H9 (cell line): Measurements from ENCODE around the gene SRBD1. TPM values are rescaled to one million over a fixed set of nuclear protein-coding genes. Genes with fewer than 3 reads are reported as not detected.

Experiments used
- DNase-seq: peaks from one replicate; pipeline ENCODE4 v3.0.0-alpha.2; 2017
- H2AFZ ChIP-seq: one replicate; pipeline ENCODE4 v1.6.1; 2013; ENCODE audit warnings: mild to moderate bottlenecking, low read length, control low read depth, moderate library complexity
- H2AK5ac ChIP-seq: 2 replicates; pipeline ENCODE4 v1.6.1; 2013; ENCODE audit warnings: low read length, control low read depth, mixed read lengths; ENCODE audit not compliant: insufficient read length
- H2BK120ac ChIP-seq: one replicate; pipeline ENCODE4 v1.6.1; 2013; ENCODE audit warnings: low read depth, mild to moderate bottlenecking, low read length, control low read depth, inconsistent platforms; ENCODE audit not compliant: poor library complexity, severe bottlenecking
- H2BK12ac ChIP-seq: 2 replicates; pipeline ENCODE4 v1.6.1; 2013; ENCODE audit warnings: low read length, control low read depth, mixed read lengths, low read depth; ENCODE audit not compliant: insufficient read length
- H2BK15ac ChIP-seq: 2 replicates; pipeline ENCODE4 v1.6.1; 2013; ENCODE audit warnings: low read depth, low read length, control low read depth
- H2BK20ac ChIP-seq: one replicate; pipeline ENCODE4 v1.6.1; 2013; ENCODE audit warnings: low read depth, mild to moderate bottlenecking, low read length, control low read depth, inconsistent platforms; ENCODE audit not compliant: poor library complexity, severe bottlenecking
- H2BK5ac ChIP-seq: 2 replicates; pipeline ENCODE4 v1.6.1; 2013; ENCODE audit warnings: low read length, control low read depth, mixed read lengths; ENCODE audit not compliant: insufficient read length
- H3K14ac ChIP-seq: 2 replicates; pipeline ENCODE4 v1.6.1; 2013; ENCODE audit warnings: low read length, control low read depth; ENCODE audit not compliant: insufficient read depth
- H3K18ac ChIP-seq: 2 replicates; pipeline ENCODE4 v1.6.1; 2013; ENCODE audit warnings: low read depth, mild to moderate bottlenecking, mixed read lengths, low read length, control low read depth; ENCODE audit not compliant: insufficient read length
- H3K23ac ChIP-seq: 2 replicates; pipeline ENCODE4 v1.6.1; 2013; ENCODE audit warnings: low read length, control low read depth, mixed read lengths, low read depth; ENCODE audit not compliant: insufficient read length
- H3K23me2 ChIP-seq: 2 replicates; pipeline ENCODE4 v1.6.1; 2013; ENCODE audit warnings: low read depth, mild to moderate bottlenecking, mixed read lengths, low read length, control low read depth; ENCODE audit not compliant: insufficient read length, poor library complexity, severe bottlenecking
- H3K27ac ChIP-seq: 2 replicates; pipeline ENCODE4 v1.5.1; 2013; ENCODE audit warnings: low read length, control low read depth, mixed read lengths, low read depth; ENCODE audit not compliant: insufficient read length
- H3K27me3 ChIP-seq: 2 replicates; pipeline ENCODE4 v1.6.1; 2013; ENCODE audit warnings: low read length, control low read depth, inconsistent platforms; ENCODE audit not compliant: insufficient read depth
- H3K4ac ChIP-seq: 2 replicates; pipeline ENCODE4 v1.6.1; 2013; ENCODE audit warnings: low read depth, mild to moderate bottlenecking, control low read depth, inconsistent platforms, low read length, moderate library complexity
- H3K4me1 ChIP-seq: 2 replicates; pipeline ENCODE4 v1.6.1; 2013; ENCODE audit warnings: low read length, control low read depth, inconsistent platforms; ENCODE audit not compliant: insufficient read depth
- H3K4me2 ChIP-seq: 2 replicates; pipeline ENCODE4 v1.6.1; 2013; ENCODE audit warnings: low read length, control low read depth, mixed read lengths; ENCODE audit not compliant: insufficient read length, insufficient read depth
- H3K56ac ChIP-seq: 2 replicates; pipeline ENCODE4 v1.6.1; 2013; ENCODE audit warnings: low read depth, mild to moderate bottlenecking, mixed read lengths, low read length, control low read depth; ENCODE audit not compliant: insufficient read length
- H3K79me1 ChIP-seq: 2 replicates; pipeline ENCODE4 v1.6.1; 2013; ENCODE audit warnings: low read depth, mild to moderate bottlenecking, moderate library complexity, low read length, control low read depth, inconsistent platforms; ENCODE audit not compliant: insufficient read depth, poor library complexity, severe bottlenecking
- H3K79me2 ChIP-seq: 2 replicates; pipeline ENCODE4 v1.6.1; 2013; ENCODE audit warnings: low read length, control low read depth, inconsistent platforms; ENCODE audit not compliant: insufficient read depth
- H3K9ac ChIP-seq: 2 replicates; pipeline ENCODE4 v1.6.1; 2013; ENCODE audit warnings: low read length, control low read depth, mixed read lengths; ENCODE audit not compliant: insufficient read length; ENCODE audit errors: extremely low read depth
- H3K9me3 ChIP-seq: one replicate; pipeline ENCODE4 v1.6.1; 2013; ENCODE audit warnings: low read depth, low read length, inconsistent platforms; ENCODE audit not compliant: control insufficient read depth
- H3T11ph ChIP-seq: one replicate; pipeline ENCODE4 v1.6.1; 2013; ENCODE audit warnings: mild to moderate bottlenecking, low read length, control low read depth, inconsistent platforms
- H4K20me1 ChIP-seq: one replicate; pipeline ENCODE4 v1.6.1; 2013; ENCODE audit not compliant: control insufficient read depth, insufficient read length, insufficient read depth
- H4K5ac ChIP-seq: 2 replicates; pipeline ENCODE4 v1.6.1; 2013; ENCODE audit warnings: low read depth, mild to moderate bottlenecking, mixed read lengths, low read length, control low read depth; ENCODE audit not compliant: insufficient read length
- H4K8ac ChIP-seq: replicated peaks from 2 replicates; pipeline ENCODE4 v1.6.1; 2013; ENCODE audit warnings: low read length, control low read depth, mixed read lengths, low read depth; ENCODE audit not compliant: insufficient read length
- H4K91ac ChIP-seq: 2 replicates; pipeline ENCODE4 v1.6.1; 2013; ENCODE audit warnings: low read depth, mild to moderate bottlenecking, moderate library complexity, mixed read lengths, low read length, control low read depth; ENCODE audit not compliant: insufficient read length
- H3K27ac Mint-ChIP-seq, 3 experiments: 2 replicates in 2 of 3; 3 replicates in 1 of 3; pipeline ENCODE4 v1.8.0; 2020 to 2021; ENCODE audit warnings: mixed read lengths in 3 of 3, mild to moderate bottlenecking in 1 of 3, moderate library complexity in 1 of 3
- H3K27me3 Mint-ChIP-seq: 2 replicates; pipeline ENCODE4 v1.8.0; 2021; ENCODE audit warnings: low read depth, mild to moderate bottlenecking, moderate library complexity, mixed read lengths
- H3K36me3 Mint-ChIP-seq, 3 experiments: 2 replicates in 2 of 3; 3 replicates in 1 of 3; pipeline ENCODE4 v1.8.0; 2020 to 2021; ENCODE audit warnings: low read depth in 3 of 3, mixed read lengths in 3 of 3; ENCODE audit not compliant: insufficient read depth in 1 of 3
- H3K4me1 Mint-ChIP-seq, 2 experiments: 2 replicates each; pipeline ENCODE4 v1.8.0; 2020; ENCODE audit warnings: mixed read lengths in 2 of 2
- H3K4me3 Mint-ChIP-seq, 2 experiments: 2 replicates in 1 of 2; 3 replicates in 1 of 2; pipeline ENCODE4 v1.8.0; 2020 to 2021; ENCODE audit warnings: mild to moderate bottlenecking in 2 of 2, mixed read lengths in 2 of 2, moderate library complexity in 1 of 2
- H3K9me3 Mint-ChIP-seq, 2 experiments: 2 replicates in 1 of 2; 3 replicates in 1 of 2; pipeline ENCODE4 v1.8.0; 2020; ENCODE audit warnings: mild to moderate bottlenecking in 2 of 2, mixed read lengths in 2 of 2, moderate library complexity in 1 of 2
- CTCF ChIP-seq: fragments of 200-600 bp; sonication (generic); conservative IDR thresholded peaks from 3 replicates; pipeline ENCODE4 v1.8.0; 2021; ENCODE audit warnings: antibody characterized with exemption, mild to moderate bottlenecking
- WGBS: extraction: QIAGEN DNeasy Blood & Tissue Kit; methylation state at CpG from one replicate; pipeline ENCODE4 v1.1.7; 2013; ENCODE audit warnings: missing lambda C conversion rate, low lambda C conversion rate, mixed read lengths; ENCODE audit not compliant: insufficient read length; ENCODE audit errors: extremely low coverage; 5-methylcytosine and 5-hydroxymethylcytosine counted together
- total RNA-seq: library from RNA; stranded (reverse); gene quantifications from 2 replicates; pipeline ENCODE4 v1.2.1, GENCODE V29; 2021

The SRBD1 gene
- total RNA-seq, 1 experiment from 2014 or later = 18.3 TPM

- Histone ChIP-seq H3K79me1 (no peaks in the 10 kb centered on the region), H3K18ac (no peak overlapping the region), H4K91ac (no peak overlapping the region), H3K23me2 (no peaks in the 10 kb centered on the region), H3K79me2 (no peaks in the 10 kb centered on the region), H3K56ac (no peak overlapping the region), H3K4me1 (peaks cover 3% of the 10 kb centered on the region), H3K23ac (no peak overlapping the region), H2AFZ (no peak overlapping the region), H2BK120ac (no peak overlapping the region), H4K20me1 (no peaks in the 10 kb centered on the region), H3K9ac (no peak overlapping the region), H3K4me2 (no peak overlapping the region), H3K9me3 (no peaks in the 10 kb centered on the region), H2BK5ac (no peak overlapping the region), H3K14ac (no peak overlapping the region), H2BK12ac (no peak overlapping the region), H3K4ac (no peak overlapping the region), H2AK5ac (no peak overlapping the region), H2BK15ac (no peak overlapping the region), H4K5ac (no peak overlapping the region), H3K27me3 (no peaks in the 10 kb centered on the region), H3T11ph (no peak overlapping the region), H4K8ac (no peak overlapping the region), H2BK20ac (no peak overlapping the region), H3K27ac (no peak overlapping the region)
- Mint-ChIP-seq H3K9me3 (no peaks in the 10 kb centered on the region), H3K4me1 (peaks cover 23 to 30% of the 10 kb centered on the region in 2 experiments), H3K27ac (peak overlapping the region in 2 of 3 experiments; percentile 6 to 93; a peak in 4 of 7 replicates), H3K27me3 (no peaks in the 10 kb centered on the region), H3K36me3 (peaks cover 7 to 19% (median 11%) of the 10 kb centered on the region in 3 experiments; a peak in 6 of 7 replicates), H3K4me3 (no peak overlapping the region; a peak in 1 of 5 replicates)
- no CpG with 5 or more reads among the region's 3 CpGs for WGBS
- TF ChIP-seq CTCF = no peak
- DNase-seq = peak; percentile 29
Measured at GRCh38 chr2:45570671-45571334, 40.3 kb downstream of the SRBD1 start.
